Activated CD4-positive, alpha-beta T cell treated with anti-CD3 and anti-CD28 coated beads for 1 hour (primary cell): Measurements from ENCODE around the gene HCN2.

Experiments
- DNase-seq: peaks from one replicate; pipeline ENCODE4 v3.0.0-alpha.2; 2020

The HCN2 gene

GRCh38 chr19:642767-643727 is 53.4 kb downstream of the HCN2 start:
- no peak for DNase-seq

DNA sequence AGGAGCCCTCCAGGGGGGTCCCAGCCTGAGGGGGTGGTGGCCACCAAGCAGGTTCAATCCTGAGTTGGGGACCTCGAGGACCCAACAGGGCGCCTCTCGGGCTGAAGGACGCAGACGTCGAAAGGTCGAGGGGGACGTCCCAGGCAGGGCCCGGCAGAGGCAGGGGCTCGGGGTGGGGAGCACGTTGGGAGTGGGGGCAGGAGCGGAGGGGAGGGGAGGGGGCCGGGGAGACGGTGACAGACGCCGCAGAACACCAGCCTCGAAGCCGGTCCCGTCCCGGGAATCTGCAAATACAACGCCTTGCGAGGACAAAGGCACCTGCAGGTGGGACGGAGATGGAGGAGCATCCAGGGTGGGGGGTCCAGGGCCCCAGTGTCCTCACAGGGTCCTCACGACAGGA is 54.1 kb downstream of the HCN2 start:
- no peak for DNase-seq

DNA sequence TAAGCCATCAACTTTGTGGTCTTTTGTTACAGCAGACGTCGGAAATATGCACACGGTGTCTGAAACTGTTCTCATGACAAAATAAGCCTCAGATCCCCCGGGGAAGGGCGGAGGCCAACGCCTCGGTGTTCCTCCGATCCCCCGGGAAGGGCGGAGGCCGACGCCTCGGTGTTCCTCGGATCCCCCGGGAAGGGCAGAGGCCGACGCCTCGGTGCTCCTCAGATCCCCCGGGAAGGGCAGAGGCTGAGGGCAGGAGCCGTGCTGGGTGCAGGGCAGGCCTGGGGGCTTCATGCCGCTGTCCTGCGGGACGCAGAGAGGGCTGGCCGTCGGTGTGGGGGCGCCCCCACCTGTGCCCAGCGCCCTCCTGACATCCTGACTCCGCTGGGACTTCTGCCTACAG is 54.7 kb downstream of the HCN2 start:
- no peak for DNase-seq

GRCh38 chr19:644789-645188 is 55.1 kb downstream of the HCN2 start:
- no peak for DNase-seq

GRCh38 chr19:645912-646778 is 56.5 kb downstream of the HCN2 start:
- no peak for DNase-seq

- DNase-seq = no peak
Measured at GRCh38 chr19:646779-647565, 57.3 kb downstream of the HCN2 start.

- no peak for DNase-seq
Measured at GRCh38 chr19:647566-648284, 58.0 kb downstream of the HCN2 start.

- DNase-seq = no peak
Measured at GRCh38 chr19:648305-648704, 58.6 kb downstream of the HCN2 start.

GRCh38 chr19:648904-649801 is 59.5 kb downstream of the HCN2 start:
- no peak for DNase-seq

- DNase-seq = no peak
Measured at GRCh38 chr19:650121-650520, 60.4 kb downstream of the HCN2 start.

GRCh38 chr19:651114-651818 is 61.6 kb downstream of the HCN2 start:
- no peak for DNase-seq

DNA sequence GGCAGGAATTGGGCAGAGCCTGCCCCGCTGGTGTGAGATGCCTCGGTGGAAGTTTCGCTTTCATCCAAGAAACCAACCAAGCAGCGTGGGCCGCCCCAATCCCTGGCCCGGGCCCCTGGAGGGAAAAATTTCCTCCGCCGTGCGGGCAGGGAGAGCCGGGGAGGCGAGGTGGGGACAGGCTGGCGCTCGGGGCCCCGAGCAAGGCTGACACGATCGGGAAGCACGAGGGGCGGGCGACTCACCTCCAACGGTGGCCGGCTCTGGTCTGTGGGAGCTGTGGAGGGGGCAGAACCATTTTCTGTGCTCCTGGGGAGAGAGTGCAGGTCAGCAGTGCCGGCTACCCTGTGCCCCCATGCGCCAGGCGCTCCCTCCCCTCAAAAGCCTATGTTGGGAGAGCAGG is 62.3 kb downstream of the HCN2 start:
- no peak for DNase-seq

DNA sequence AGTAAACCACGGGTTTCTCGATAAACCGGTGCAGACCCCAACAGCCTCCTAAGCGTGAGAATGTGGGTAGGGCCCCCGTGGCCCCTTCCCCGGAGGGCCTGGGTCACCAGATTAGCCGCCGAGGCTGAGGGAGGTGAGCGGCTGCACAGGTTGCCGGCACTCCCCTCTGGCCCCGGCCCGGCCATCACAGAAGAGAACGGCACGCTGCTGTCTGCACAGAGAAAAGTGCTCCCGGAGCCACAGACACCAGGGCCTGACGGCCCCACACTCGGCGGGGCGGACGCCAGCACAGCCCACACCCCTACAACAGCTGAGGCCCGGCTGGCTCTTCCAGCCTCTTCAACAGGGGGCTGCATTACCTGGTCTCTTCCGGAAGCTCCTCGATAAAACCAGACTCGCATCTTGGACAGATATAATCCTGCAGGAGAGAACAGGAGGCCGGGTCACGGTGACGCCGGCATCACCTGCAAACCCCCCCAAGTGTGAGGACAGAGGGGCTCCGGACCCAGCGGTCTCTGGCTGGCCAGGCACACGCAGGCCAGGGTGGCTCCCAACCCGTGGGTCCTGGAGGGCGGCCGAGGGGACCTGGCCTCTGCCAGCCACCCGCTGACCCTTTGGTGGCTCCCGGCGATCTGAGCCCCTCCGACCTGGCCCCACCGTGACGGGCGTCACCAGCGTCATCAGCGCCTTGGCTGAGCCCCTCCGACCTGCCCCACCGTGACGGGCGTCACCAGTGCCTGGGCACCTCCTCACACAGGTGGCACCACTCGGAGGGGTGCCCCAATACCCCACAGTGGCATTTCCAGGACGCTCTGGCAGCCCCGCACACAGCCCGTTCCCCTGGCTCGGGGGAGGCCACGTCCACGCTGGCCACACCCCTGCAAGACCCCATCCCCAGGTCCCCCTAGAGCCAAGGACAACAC is 63.0 kb downstream of the HCN2 start:
- DNase-seq = no peak

DNA sequence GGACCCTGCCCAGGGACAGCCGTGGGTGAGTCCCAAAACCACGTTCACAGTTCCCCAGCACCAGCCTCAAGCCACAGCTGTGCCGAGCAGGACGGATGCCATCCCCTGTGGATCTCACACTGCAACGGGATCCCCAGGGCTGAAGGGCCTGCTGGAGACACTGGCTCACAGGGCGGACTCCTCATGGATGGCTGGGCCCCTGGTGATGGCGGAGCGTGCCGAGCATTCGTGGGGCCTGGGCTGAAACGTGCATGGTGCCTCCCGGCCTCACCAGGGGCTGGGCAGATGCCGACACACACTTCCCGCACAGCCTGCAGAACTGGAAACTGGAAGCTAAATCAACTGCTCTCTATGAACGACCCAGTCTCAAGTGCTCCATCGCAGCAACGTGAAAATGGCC is 63.7 kb downstream of the HCN2 start:
- DNase-seq = no peak

GRCh38 chr19:655691-656090 is 66.0 kb downstream of the HCN2 start:
- no peak for DNase-seq

GRCh38 chr19:656751-657559 is 67.3 kb downstream of the HCN2 start:
- no peak for DNase-seq

DNA sequence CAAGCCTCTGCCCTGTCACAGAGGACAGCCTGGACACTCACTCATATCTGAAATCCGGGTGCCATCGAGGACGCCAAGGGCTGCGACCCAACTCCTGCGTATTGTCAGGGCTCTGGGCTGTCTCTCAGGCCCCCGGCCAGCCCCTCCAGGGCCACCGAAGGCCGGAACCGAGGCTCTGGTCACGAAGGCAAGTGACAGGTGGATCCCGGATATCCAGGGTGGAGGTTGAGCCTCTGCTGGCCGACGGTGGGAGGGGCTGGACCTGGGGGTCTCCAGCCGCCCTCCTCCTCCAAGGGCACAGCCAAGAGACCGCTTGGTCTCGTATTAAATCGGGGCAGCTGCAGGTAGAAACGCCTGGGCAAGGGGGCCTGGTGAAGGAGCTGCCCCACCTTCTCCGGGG is 67.9 kb downstream of the HCN2 start:
- DNase-seq = no peak

DNA sequence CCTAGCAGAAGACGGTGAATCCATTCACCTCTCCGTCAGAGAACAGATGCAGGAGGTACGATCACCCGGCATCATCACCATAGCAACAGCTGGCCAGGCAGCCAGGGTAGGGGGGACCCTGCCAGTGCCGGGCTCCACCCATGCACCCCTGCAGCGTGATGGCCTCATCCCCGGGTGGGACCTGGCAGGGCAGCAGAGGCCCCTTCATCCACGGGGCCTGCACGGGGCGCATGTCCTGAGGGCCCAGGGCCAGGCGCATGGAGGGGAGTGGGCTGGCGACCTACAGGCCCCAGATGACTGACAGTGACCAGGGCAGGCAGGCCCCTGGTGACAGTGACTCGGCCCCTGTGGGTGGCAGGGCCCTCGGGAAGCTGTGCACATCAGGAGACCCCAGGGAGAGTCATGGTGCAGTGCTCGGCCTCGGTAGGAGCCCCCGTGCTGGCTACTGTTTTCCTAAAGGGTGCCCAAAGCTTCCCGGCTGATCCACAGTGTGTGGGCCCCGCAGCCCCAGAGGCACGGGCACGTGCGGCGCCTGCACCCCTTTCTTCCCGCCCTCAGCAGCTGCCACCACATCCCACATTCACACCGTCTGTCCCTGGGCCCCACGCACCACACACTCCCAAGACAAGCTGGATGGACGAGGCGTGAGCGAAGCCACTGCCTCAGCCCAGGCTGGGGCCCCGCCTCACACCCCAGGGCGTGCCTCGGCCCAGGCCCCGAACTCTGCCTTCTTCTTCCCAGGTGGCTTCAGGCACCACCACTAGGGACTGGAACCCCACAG is 68.6 kb downstream of the HCN2 start:
- DNase-seq = no peak
